Globus pallidus (tissue), 1 donor: ENCODE results near the gene NPW.
A peak's percentile ranks its signal among the peaks of the same experiment; 100 is the strongest.

ENCODE experiments used
- DNase-seq: peaks from one replicate; pipeline ENCODE4 v3.0.0-alpha.2; 2015; ENCODE audit warnings: low spot score

The NPW gene

DNA sequence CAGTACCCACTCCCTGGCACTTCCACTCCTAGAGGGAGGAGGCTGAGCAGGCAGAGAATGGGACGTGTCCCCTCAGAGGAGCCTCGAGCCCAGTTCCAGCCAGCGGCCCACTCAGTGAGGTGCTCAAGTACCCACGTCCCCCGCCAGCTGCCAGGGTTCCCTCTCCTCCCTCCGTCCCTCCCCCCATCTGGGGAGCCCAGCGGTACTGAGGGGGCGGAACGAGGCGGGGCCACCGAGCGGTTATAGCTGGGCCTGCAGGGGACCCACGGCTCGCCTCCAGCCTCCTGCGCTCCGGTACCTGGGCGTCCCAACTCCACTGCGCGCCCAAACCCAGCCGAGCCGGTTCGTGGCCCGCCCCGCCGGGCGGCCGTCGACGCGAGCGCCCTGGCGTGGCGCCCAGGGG lies at the start of gene NPW:
TSS of gene NPW (plus strand) at position 268 of the 403 bp plus-strand sequence.
- DNase-seq = no peak

DNA sequence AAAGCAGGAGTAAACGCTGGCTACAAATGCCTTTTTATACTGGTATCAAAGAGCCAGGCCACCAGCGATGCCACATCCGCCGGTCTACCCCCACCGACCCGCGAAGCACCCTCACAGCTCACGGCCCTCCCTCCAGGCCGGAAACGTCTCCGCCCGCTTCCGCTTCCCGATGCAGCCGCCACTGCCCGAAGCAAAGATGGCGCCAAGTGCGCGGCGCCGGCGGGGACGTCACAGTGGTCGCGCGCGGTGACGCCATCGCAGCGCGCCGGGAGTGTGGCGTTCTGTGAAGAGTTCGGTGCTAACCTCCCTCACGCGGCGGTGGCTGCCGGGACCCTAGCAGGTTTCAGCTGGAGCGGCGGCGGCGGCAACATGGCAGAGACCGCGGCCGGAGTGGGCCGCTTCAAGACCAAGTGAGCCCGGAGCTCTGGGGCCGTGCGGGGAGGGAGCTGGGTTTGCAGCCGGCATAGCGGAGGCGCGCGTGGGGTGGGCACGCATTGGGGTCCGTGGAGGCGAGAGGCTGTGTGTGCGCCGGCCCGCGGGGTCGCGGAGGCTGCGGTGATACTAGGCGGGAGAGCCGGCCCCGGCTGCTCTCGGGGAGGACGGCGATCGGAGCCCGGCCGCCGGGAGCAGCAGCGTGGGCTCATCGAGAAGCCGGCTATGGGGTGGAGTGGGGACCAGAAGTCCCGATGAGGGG lies 47.6 kb upstream of the NPW start, which contains the start of gene TBL3:
TSS of gene TBL3 (plus strand) at position 258 of the 694 bp plus-strand sequence. CDS start at position 370, 112 bp downstream.
- DNase-seq = peak; percentile 86

DNA sequence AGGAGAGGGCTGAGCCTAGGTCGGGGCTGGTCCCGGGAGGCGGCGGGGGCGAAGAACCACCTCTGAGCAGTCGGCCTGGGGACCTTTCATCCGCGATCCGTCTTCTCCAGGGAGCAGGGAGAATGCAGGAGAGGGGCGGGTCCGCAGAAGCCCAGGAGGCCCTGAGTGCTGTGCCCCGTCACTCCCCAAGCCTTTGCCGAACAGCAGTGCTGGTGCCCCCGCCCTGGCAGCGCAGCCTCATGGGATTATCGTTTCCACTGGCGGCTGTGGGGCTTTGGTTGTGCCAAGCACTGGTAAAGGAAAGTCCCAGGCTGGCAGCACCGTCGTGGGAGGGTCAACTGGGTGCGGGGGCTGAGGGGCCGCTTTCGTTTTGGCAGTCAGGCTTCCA lies 47.1 kb upstream of the NPW start:
- DNase-seq = no peak

DNA sequence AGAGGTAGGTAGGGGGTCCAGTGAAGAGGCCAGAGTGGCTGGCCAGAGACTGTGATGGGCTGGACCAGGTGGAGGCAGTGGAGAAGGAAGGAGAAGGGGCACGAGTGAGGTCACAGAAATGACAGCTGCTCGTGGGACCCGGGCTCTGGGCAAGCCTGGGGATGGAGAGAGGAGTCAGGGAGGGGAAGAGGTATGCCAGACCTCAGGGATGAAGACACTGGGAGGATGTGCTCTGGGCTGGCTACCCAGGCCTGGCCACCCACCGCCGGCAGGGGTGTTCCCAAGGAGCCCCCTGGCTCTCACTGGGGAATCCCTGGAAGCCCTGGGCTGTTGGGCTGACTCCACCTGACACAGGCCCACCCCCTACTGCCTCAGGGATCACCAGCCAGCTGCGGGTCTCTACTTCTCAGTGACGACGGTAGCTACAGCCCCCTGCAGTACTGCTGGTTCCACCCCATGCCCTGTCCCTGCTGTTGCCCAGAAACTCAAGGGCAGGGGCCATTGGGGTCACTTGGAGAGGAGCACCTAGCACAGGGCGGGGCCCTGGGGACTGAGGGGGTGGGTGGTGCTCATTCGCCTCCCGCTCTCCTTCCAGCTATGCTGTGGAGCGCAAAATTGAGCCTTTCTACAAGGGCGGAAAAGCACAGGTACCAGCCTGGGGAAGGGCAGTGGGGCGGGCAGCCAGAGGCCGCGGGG lies 46.0 kb upstream of the NPW start:
- no peak for DNase-seq

DNA sequence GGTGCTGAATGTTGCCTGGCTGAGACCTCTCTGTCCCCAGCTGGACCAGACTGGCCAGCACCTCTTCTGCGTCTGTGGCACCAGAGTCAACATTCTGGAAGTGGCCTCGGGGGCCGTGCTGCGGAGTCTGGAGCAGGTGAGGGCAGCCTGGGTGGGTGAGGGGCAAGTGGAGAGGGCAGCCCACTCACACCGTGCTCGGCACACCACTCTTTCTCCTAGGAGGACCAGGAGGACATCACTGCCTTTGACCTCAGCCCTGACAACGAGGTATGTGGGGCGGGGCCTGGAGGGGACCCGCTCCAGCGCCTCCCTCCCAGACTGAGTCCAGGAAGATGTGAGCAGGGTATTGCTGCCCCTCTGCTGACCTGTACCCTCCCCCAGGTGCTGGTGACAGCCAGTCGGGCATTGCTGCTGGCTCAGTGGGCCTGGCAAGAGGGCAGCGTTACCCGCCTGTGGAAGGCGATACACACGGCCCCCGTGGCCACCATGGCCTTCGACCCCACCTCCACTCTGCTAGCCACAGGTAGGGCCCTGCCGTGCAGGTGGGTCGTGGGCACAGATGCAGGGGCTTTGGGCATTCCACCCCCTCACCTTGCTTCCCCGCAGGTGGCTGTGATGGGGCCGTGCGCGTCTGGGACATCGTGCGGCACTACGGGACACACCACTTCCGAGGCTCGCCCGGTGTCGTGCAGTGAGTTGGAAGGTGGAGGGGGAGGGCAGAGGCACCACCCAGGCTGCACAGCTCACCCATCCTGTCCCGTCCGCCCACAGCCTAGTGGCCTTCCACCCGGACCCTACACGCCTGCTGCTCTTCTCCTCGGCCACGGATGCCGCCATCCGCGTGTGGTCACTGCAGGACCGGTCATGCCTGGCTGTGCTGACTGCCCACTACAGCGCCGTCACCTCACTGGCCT lies 45.2 kb upstream of the NPW start:
- no peak for DNase-seq

DNA sequence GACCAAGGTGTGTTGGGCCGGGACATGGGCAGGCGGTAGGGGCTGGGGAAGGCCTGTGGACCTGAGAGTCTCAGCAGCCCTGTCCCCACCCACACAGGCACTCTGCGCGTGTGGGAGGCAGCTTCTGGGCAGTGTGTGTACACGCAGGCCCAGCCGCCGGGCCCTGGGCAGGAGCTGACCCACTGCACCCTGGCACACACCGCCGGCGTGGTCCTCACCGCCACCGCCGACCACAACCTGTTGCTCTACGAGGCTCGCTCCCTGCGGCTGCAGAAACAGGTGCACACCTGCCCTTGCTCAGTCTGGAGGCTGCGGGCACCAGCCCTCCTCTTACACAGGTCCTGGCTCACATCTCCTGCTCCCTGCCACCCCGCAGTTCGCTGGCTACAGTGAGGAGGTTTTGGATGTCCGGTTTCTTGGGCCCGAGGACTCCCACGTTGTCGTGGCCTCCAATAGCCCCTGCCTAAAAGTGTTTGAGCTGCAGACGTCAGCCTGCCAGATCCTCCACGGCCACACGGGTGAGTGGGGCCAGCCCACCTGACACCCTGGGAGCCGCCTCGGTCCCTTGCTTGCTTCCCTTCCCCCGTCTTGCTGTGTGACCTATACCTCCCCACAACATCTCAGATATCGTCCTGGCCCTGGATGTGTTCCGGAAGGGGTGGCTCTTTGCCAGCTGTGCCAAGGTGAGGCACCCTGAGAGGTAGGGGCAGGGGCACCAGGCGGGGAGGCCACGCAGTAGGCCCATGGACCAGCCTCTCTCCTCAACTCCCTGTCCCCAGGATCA lies 44.0 kb upstream of the NPW start:
- no peak for DNase-seq

DNA sequence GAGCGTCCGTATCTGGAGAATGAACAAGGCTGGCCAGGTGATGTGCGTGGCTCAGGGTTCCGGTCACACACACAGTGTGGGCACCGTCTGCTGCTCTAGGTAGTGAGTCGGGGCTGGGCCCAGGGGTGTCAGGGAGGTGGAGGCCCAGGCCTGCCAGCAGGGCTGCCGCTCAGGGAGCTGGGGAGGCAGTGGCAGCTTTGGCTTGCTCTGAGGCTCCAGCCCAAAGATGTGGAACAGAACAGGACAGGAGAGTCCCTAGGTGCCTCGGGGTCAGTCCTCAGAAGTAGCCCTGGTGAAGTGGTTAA lies 43.4 kb upstream of the NPW start:
- DNase-seq = no peak

DNA sequence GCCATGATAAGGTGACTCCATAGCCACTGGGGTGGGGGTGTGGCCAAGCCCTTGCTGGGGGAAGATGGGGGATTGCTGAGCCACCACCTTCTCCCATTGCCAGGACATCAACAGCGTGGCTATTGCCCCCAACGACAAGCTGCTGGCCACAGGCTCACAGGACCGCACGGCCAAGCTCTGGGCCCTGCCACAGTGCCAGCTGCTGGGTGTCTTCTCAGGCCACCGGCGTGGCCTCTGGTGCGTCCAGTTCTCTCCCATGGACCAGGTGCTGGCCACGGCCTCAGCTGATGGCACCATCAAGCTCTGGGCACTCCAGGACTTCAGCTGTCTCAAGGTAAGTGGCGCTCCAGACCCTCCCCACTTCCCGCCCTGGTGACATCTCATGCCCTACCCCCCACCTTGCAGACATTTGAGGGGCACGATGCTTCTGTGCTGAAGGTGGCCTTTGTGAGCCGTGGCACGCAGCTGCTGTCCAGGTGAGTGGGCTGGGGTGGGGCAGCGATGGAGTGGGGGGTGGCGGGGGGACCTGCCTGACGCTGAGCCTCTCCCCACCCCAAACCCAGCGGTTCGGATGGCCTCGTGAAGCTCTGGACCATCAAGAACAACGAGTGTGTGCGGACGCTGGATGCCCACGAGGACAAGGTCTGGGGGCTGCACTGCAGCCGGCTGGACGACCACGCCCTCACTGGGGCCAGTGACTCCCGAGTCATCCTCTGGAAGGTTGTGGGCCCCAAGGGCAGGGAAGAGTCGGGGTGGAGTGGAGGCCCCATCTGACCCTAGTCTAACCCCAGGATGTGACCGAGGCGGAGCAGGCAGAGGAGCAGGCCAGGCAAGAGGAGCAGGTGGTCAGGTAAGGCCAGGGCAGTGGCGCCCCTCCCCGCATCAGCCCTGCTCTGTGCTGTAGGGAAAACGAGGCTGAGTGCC lies 42.4 kb upstream of the NPW start:
- DNase-seq = no peak

DNA sequence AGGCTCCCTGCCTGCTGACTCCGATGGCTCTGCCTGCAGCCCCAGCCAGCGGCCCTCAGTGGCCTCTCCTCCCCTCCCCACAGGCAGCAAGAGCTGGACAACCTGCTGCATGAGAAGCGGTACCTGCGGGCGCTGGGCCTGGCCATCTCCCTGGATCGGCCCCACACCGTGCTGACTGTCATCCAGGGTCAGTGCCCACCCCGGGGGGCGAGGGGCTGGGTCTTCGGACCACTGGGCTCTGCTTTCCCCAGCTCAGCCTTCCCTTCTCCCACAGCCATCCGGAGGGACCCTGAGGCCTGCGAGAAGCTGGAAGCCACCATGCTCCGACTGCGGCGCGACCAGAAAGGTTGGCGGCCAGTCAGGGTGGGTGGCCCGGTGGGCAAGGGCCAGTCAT lies 41.7 kb upstream of the NPW start:
- no peak for DNase-seq

DNA sequence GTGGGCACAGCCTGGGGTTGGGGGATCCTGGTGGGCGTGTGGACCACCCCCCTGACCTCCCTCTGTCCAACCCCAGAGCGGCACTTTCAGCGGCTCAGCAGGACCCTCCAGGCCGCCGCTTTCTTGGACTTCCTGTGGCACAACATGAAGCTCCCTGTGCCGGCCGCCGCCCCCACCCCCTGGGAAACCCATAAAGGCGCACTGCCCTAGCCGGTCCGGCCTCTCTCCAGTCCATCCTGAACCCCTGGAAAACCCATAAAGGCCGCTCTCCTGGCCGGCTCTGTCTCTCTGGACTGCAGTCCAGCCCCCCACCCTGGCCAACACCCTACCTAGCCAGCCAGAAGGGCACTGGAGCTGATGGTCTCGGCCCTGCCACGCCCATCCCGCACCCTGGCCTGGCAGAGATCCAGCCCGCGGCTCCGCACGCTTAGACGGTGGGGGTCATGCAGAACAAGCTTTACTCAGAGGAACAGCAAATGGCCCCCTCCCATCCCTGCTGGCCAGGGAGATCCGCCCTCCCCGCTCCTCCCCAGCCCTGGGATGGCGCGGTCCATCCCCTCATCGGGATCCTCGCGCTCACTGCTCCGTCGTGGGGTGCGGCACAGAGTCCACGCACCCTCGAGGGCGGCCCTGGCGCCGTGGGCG lies 41.0 kb upstream of the NPW start:
- no peak for DNase-seq

DNA sequence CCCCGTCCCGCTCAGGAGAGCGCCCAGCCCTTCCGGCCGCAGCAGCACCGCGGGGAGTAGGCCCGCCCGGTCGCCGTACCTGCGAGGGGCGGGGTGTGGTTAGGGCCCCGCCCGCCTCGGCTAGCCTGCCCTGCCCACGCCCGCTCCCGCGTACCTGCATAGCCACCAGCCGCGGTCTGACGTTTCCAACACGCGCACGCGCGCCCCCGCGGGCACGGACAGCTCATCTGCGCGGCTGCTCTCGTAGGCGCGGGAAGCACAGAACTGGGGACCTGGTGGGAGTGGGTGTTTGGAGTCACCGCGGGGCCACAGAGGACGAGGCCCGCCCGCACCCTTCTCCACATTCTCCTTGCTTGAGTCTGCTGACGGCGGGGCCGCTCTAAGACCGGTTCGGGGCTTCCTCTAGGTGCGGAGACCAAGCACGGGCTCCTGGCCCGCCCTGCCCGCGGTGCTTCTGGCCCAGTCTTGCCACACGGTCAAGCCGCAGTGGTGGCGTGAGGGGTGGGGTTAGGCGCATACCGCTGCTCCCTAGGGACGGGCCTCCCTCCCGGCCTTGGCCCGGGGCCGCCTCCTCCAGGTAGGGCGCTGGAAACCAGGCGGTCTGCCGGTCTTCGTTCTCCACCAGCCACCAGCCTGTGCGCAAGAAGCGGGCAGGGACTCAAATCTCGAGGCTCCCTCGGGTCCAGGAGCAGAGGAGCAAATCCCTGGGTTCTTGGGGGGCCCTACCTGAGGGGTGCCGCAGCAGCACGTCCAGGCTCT lies 40.1 kb upstream of the NPW start:
- no peak for DNase-seq

DNA sequence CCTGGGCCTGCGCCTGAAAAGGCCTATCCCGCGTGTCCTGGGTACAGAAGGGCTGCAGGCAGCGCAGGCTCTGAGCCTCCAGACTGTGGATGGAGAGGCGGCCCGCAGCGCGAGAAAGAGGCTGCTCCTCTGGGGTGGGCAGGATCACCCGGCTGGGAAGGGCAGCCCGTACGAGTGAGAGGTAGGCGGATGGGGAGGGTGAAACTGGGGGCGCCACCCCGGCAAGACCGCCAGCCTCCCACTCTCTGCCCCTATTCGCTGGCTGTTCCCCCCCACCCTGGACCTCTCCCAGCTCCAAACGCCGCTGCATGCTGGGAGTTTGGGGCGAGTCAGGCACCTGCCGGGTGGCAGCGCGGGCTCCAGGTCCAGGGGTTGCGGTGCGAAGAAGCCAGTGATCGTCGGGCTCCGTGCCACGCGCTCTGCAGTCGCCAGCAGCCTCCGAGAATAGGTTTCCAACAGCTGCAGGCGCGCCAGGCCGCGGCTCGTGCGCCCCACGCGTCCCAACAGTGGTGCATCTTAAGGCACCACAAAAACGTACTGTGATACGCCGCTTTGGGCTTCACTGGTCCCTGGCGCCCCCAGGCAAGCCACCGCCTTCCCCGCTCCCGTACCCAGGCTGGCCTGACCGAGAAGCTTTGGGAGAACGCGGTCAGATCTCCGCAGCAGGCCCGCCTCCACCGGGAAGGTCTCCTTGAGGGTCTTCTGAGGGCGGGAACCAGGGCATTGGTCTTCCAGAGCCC lies 39.4 kb upstream of the NPW start:
- no peak for DNase-seq

DNA sequence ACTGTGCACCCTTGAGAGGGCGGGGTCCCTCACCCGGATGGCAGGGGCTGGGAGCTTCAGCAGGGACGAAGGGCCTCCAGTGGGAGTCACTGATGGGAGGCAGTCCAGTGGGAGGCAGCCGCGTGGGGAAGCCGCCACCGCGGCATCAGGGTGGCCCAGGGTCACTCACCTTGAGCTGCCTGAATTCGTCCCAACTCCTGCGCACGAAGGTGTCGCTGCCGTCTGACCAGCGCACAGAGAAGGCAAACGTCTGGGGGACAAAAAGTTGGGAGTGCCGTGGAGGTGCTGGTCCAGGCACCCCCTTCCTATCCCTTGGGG lies 38.9 kb upstream of the NPW start:
- no peak for DNase-seq

DNA sequence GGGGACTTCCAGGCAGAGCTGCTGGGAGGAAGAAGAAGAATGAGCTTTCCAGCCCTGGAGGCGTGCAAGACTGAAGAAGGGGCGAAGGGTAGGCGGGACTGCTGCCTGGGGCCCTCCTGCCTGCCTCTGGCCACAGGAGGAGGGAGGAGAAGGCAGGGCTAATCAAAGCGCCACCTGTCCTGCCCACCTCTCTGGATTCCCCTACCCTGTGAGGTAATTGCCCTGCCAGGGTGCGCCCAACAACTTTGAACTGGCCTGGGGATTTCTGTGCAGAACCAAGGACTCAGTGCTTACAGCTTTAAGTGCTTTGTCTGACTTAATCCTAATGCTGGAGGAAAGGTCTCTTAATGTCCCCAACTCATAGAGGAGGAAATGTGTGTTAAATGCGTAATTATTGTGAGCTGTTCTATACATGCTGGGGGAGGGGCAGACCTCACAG lies 38.2 kb upstream of the NPW start, which contains the start of gene NOXO1:
TSS of gene NOXO1 (minus strand) at position 72 of the 439 bp plus-strand sequence. CDS start 290 bp downstream, outside the sequence.
- no peak for DNase-seq

DNA sequence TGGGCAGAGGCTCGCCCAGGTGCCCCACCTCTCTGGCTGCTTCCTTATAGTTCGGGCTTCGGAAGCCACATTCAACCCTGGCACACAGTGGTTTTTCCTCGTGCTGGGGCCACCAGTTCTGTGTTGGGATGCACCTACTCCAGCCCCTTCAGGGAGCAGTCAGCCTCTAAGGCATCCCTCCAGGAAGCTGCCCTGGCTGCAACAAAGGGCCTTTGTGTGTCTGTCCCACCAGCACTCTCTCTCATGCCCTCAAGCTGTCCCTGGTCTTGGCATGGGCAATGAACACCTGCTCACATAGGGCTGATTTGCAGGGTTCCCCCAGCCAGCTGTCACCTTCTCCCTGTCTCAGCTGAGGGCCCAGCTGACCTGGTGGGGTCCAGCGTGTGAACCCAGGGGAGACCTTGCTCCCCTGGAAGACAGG lies 37.6 kb upstream of the NPW start:
- peak; percentile 55 for DNase-seq

DNA sequence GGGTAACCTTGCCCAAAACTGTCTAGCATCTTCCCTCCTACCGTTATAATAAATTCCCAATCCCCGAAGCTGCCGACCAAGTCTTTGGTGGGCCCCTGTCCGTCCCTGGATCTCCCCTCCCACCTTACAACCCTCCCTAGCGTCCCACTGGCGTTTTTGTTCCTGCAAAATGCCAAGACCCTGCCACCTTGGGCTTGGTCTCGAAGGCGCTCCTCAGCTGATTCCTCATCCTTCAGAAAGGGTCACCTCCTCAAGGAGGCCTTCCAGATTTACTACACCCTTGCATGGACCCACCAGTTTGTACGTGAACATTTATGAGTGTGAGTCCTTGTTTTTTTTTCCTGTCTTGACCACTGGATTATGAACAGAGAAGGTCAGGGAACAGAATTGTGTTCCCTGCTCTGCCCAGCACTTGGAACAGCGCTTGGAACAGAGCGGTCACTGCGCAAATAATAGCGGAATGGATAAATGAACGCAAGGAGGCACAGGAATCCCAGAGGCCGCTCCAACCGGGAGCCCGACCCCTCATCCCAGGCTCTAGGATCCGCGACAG lies 36.5 kb upstream of the NPW start:
- no peak for DNase-seq

DNA sequence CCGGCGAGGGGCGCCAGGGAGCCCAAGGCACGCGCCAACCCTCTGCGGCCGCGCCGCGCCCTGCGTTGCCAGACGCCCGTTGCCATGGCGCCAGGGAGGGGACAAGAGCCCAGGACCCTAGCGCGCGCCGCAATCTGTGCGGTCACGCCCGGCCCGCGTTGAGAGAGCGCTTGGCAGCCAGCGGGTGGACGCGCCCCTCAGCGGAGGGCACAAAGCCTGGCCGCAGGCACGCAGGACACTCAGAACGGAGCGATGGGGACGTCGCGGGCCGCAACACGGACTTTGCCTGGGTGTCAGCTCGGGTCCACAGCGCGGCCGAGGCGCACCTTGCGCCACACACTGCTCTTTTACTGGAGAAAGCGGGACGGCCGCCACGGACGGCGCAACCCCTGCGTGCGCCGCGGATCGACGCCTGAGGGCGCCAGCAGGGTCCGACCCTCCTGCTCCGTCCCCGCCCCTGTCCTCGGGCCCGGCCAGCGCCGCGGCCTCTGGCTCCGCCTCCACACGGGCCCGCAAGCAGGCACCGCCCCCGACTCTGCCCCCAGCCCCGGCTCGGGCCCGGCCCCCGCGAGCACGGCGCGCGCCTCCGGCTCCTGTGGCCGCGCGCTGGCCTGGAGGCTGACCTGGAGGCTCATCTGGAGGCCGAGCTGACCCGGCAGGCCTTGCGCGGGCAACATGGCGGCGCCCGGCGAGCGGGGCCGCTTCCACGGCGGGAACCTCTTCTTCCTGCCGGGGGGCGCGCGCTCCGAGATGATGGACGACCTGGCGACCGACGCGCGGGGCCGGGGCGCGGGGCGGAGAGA lies 35.8 kb upstream of the NPW start, which contains the start of gene GFER:
TSS of gene GFER (plus strand) at position 650 of the 803 bp plus-strand sequence. CDS start at position 676, 26 bp downstream.
- peak; percentile 91 for DNase-seq
